Activated B cell treated with CpG ODN at 0.5 μM for 24 hours (primary cell): ENCODE results near the gene CNIH2. TPM values are rescaled to one million over a fixed set of nuclear protein-coding genes. Genes with fewer than 3 reads are reported as not detected.

Experiments
- ATAC-seq: fragments of 200-7000 bp; cut with Tn5 transposase; one replicate; pipeline ENCODE4 v1.10.0; 2021; ENCODE audit warnings: low read depth, mild to moderate bottlenecking, moderate library complexity
- CTCF ChIA-PET: fragments of 350-600 bp; sonication (Branson Sonifier 250); formaldehyde crosslinking; loops from one replicate; lab custom pipeline; 2021; ENCODE audit warnings: antibody characterized with exemption; lab: Charles Lee
- POLR2A ChIA-PET: fragments of 350-600 bp; sonication (Branson Sonifier 250); formaldehyde crosslinking; loops from one replicate; lab custom pipeline; 2021; ENCODE audit warnings: antibody characterized with exemption; lab: Charles Lee
- DNase-seq: peaks from one replicate; pipeline ENCODE4 v3.0.0; 2022
- H3K27ac Mint-ChIP-seq: one replicate; pipeline ENCODE4 v1.8.0; 2020; ENCODE audit warnings: mixed read lengths
- H3K27me3 Mint-ChIP-seq: one replicate; pipeline ENCODE4 v1.8.0; 2021; ENCODE audit warnings: mixed read lengths
- H3K36me3 Mint-ChIP-seq: one replicate; pipeline ENCODE4 v1.8.0; 2021; ENCODE audit warnings: low read depth, mixed read lengths
- H3K4me1 Mint-ChIP-seq: one replicate; pipeline ENCODE4 v1.8.0; 2021; ENCODE audit warnings: mixed read lengths
- H3K4me3 Mint-ChIP-seq: one replicate; pipeline ENCODE4 v1.8.0; 2020; ENCODE audit warnings: mild to moderate bottlenecking, mixed read lengths
- H3K9me3 Mint-ChIP-seq: one replicate; pipeline ENCODE4 v1.8.0; 2020; ENCODE audit warnings: mixed read lengths
- CTCF ChIP-seq: fragments of 200-600 bp; IDR thresholded peaks from one replicate; pipeline ENCODE4 v1.8.0; 2022; ENCODE audit warnings: antibody characterized with exemption, mild to moderate bottlenecking
- intact Hi-C: fragments of 100-400 bp; cut with micrococcal nuclease; formaldehyde crosslinking; loops from one replicate; pipeline ENCODE4 v1.15.1; 2024
- total RNA-seq: library from RNA; stranded (reverse); gene quantifications from 2 replicates; pipeline ENCODE4 v1.2.3, GENCODE V29; 2022

Gene CNIH2
- total RNA-seq, 1 donor from 2014 or later, result 0.93 TPM

GRCh38 chr11:66329165-66329673 lies 51.2 kb downstream of the CNIH2 start:
- Mint-ChIP-seq H3K9me3 (no peaks in the 10 kb centered on the region), H3K27me3 (no peaks in the 10 kb centered on the region), H3K4me1 (peaks cover 22% of the 10 kb centered on the region), H3K36me3 (no peaks in the 10 kb centered on the region), H3K4me3 (no peak overlapping the region), H3K27ac (no peak overlapping the region)
- CTCF ChIA-PET, result interaction anchor here (0.7 to 6.2 kb wide), 2 partner anchors 18 to 1104 kb away, joined by 3 to 67 read pairs; no protein-coding TSS in a partner anchor
- ATAC-seq, result no peak
- no peak for TF ChIP-seq CTCF
- intact Hi-C loops, result loop anchor here (2.0 kb wide), 2 partner anchors 16 to 40 kb away; partner anchors contain the start of genes BRMS1 and YIF1A
- DNase-seq, result no peak
- POLR2A ChIA-PET, result interaction anchor here (1.0 to 1.5 kb wide), 4 partner anchors 17 to 73 kb away, joined by 4 to 6 read pairs (median 5); no protein-coding TSS in a partner anchor

GRCh38 chr11:66330931-66331330 lies 53.0 kb downstream of the CNIH2 start:
- ATAC-seq (no peak), DNase-seq (no peak)
- CTCF ChIA-PET, result interaction anchor here (6.2 kb wide), 1 partner anchor 19 kb away, joined by 67 read pairs; no protein-coding TSS in a partner anchor
- H3K27ac Mint-ChIP-seq, result no peak overlapping the region
- POLR2A ChIA-PET, result interaction anchor here (1.1 to 1.5 kb wide), 2 partner anchors 18 to 20 kb away, joined by 4 read pairs; no protein-coding TSS in a partner anchor
- peaks cover 27% of the 10 kb centered on the region for H3K4me1 Mint-ChIP-seq
- intact Hi-C loops, result no loop called here
- no peaks in the 10 kb centered on the region for H3K9me3 Mint-ChIP-seq
- TF ChIP-seq CTCF, result no peak
- no peak overlapping the region for H3K4me3 Mint-ChIP-seq
- peaks cover 4% of the 10 kb centered on the region for H3K27me3 Mint-ChIP-seq
- H3K36me3 Mint-ChIP-seq, result no peaks in the 10 kb centered on the region

GRCh38 chr11:66331542-66332370 lies 53.8 kb downstream of the CNIH2 start:
- no peaks in the 10 kb centered on the region for H3K36me3 Mint-ChIP-seq
- TF ChIP-seq CTCF, result no peak
- POLR2A ChIA-PET, result interaction anchor here (1.1 kb wide), 1 partner anchor 19 kb away, joined by 4 read pairs; no protein-coding TSS in a partner anchor
- CTCF ChIA-PET, result interaction anchor here (6.2 kb wide), 1 partner anchor 20 kb away, joined by 67 read pairs; no protein-coding TSS in a partner anchor
- no peaks in the 10 kb centered on the region for H3K9me3 Mint-ChIP-seq
- intact Hi-C loops, result no loop called here
- ATAC-seq (no peak), DNase-seq (no peak)
- H3K4me1 Mint-ChIP-seq, result peaks cover 30% of the 10 kb centered on the region
- H3K27ac Mint-ChIP-seq, result no peak overlapping the region
- peaks cover 6% of the 10 kb centered on the region for H3K27me3 Mint-ChIP-seq
- H3K4me3 Mint-ChIP-seq, result no peak overlapping the region

- H3K27ac Mint-ChIP-seq, result no peak overlapping the region
- TF ChIP-seq CTCF, result no peak
- H3K36me3 Mint-ChIP-seq, result peaks cover 8% of the 10 kb centered on the region
- ChIA-PET POLR2A (interaction anchor here (0.6 kb wide), 1 partner anchor 57 kb away, joined by 4 read pairs; no protein-coding TSS in a partner anchor), CTCF (interaction anchor here (6.2 kb wide), 1 partner anchor 21 kb away, joined by 67 read pairs; no protein-coding TSS in a partner anchor)
- ATAC-seq (no peak), DNase-seq (no peak)
- peaks cover 6% of the 10 kb centered on the region for H3K27me3 Mint-ChIP-seq
- peaks cover 34% of the 10 kb centered on the region for H3K4me1 Mint-ChIP-seq
- intact Hi-C loops, result no loop called here
- H3K4me3 Mint-ChIP-seq, result no peak overlapping the region
- no peaks in the 10 kb centered on the region for H3K9me3 Mint-ChIP-seq
These were observed 54.6 kb downstream of the CNIH2 start for GRCh38 chr11:66332371-66333219.
